ENCODE data around the gene RELN. TPM values are rescaled to one million over a fixed set of nuclear protein-coding genes. Genes with fewer than 3 reads are reported as not detected.
"Not testable (repeated sequence)": the region's sequence is repeated elsewhere in the genome, so short reads cannot be mapped to it uniquely, and the experiment has no call there.

RELN gene
- total RNA-seq, 4 donors from 2014 or later, result 2.5 to 10.1 (median 6.5) TPM

GRCh38 chr7:103784646-103785286, 204.7 kb downstream of the RELN start:
- intact Hi-C loops (cut with DNase I), result no loop called here
- no peaks in the 10 kb centered on the region for H3K27me3 ChIP-seq
- no peak overlapping the region for H3K27ac ChIP-seq (replicated peaks in 1 of 4)
- H3K36me3 ChIP-seq, result no peaks in the 10 kb centered on the region
- 63% methylated on average over 1 of the region's 1 CpG for WGBS
- H3K9me3 ChIP-seq, result no peaks in the 10 kb centered on the region
- no peak overlapping the region for H3K4me3 ChIP-seq
- no peaks in the 10 kb centered on the region for H3K4me1 ChIP-seq
- TF ChIP-seq POLR2AphosphoS5 (IDR thresholded peaks at IDR 0.05) (no peak), POLR2A (IDR thresholded peaks at IDR 0.05; ENCODE audit: low read depth) (no peak), EP300 (IDR thresholded peaks at IDR 0.05) (no peak), CTCF (IDR thresholded peaks at IDR 0.05) (no peak)
- no peak for DNase-seq (ENCODE audit: extremely low spot score)

DNA sequence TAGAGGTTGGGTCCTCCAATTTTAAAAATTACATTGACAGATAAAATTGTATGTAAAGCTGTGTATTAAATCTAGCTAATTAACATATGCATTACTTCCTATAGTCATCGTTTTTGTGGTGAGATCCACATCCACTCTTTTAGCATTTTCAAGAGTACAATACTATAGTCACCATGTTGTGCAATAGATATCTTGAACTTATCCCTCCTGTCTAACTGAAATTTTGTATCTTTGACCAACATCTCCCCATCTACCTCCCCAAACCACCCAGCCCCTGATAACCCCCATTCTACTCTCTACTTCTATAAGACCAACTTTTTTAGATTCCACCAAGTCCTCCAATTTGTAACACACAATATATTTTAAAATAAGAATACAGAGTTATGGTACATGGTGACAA, 208.0 kb downstream of the RELN start:
- 73% methylated on average over 1 of the region's 1 CpG for WGBS
- Histone ChIP-seq H3K36me3 (no peaks in the 10 kb centered on the region), H3K27me3 (no peaks in the 10 kb centered on the region), H3K4me3 (no peak overlapping the region), H3K4me1 (no peaks in the 10 kb centered on the region), H3K27ac (replicated peaks in 1 of 4) (no peak overlapping the region), H3K9me3 (no peaks in the 10 kb centered on the region)
- intact Hi-C loops (cut with DNase I), result no loop called here
- no peak for DNase-seq (ENCODE audit: extremely low spot score)
- TF ChIP-seq EP300 (IDR thresholded peaks at IDR 0.05) (no peak), POLR2AphosphoS5 (IDR thresholded peaks at IDR 0.05) (no peak), POLR2A (IDR thresholded peaks at IDR 0.05; ENCODE audit: low read depth) (no peak), CTCF (IDR thresholded peaks at IDR 0.05) (no peak)

DNA sequence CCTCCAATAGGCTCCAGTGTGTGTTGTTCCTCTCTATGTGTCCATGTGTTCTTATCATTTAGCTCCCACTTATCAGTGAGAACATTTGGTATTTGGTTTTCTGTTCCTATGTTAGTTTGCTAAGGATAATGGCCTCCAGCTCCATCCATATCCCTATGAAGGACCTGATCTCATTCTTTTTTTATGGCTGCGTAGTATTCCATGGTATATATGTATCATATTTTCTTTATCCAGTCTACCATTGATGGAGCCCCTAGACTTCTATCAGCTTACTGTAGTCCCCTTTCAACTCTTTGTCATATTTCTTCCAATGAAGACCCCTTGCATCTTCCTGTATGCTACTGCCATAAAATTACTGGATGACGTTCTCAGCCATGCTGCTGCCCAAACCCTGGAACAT, 208.9 kb downstream of the RELN start:
- H3K36me3 ChIP-seq; H3K27ac ChIP-seq (replicated peaks in 1 of 4); DNase-seq (ENCODE audit: extremely low spot score); H3K9me3 ChIP-seq; H3K4me3 ChIP-seq; H3K27me3 ChIP-seq; intact Hi-C loops (cut with DNase I); H3K4me1 ChIP-seq: not testable (repeated sequence)
- 90% methylated on average over 2 of the region's 2 CpGs for WGBS

GRCh38 chr7:103777440-103777839, 212.0 kb downstream of the RELN start:
- Histone ChIP-seq H3K4me3 (no peak overlapping the region), H3K27me3 (no peaks in the 10 kb centered on the region), H3K27ac (replicated peaks in 1 of 4) (no peak overlapping the region), H3K4me1 (no peaks in the 10 kb centered on the region), H3K36me3 (no peaks in the 10 kb centered on the region), H3K9me3 (no peaks in the 10 kb centered on the region)
- 77% methylated on average over 6 of the region's 6 CpGs for WGBS
- no peak for TF ChIP-seq POLR2A (IDR thresholded peaks at IDR 0.05; ENCODE audit: low read depth)
- DNase-seq (ENCODE audit: extremely low spot score), result no peak
- intact Hi-C loops (cut with DNase I), result no loop called here

- Histone ChIP-seq H3K9me3 (no peaks in the 10 kb centered on the region), H3K36me3 (no peaks in the 10 kb centered on the region), H3K4me3 (no peak overlapping the region), H3K4me1 (no peaks in the 10 kb centered on the region), H3K27me3 (no peaks in the 10 kb centered on the region), H3K27ac (replicated peaks in 1 of 4) (no peak overlapping the region)
- WGBS, result 93% methylated on average over 7 of the region's 7 CpGs
- DNase-seq (ENCODE audit: extremely low spot score), result no peak
- intact Hi-C loops (cut with DNase I), result no loop called here
- no peak for TF ChIP-seq POLR2A (IDR thresholded peaks at IDR 0.05; ENCODE audit: low read depth)
- TF ChIP-seq POLR2AphosphoS5 (IDR thresholded peaks at IDR 0.05), result no peak
- TF ChIP-seq EP300 (IDR thresholded peaks at IDR 0.05), result no peak
- no peak for TF ChIP-seq CTCF (IDR thresholded peaks at IDR 0.05)
Measured at GRCh38 chr7:103773726-103774125, 215.7 kb downstream of the RELN start.

DNA sequence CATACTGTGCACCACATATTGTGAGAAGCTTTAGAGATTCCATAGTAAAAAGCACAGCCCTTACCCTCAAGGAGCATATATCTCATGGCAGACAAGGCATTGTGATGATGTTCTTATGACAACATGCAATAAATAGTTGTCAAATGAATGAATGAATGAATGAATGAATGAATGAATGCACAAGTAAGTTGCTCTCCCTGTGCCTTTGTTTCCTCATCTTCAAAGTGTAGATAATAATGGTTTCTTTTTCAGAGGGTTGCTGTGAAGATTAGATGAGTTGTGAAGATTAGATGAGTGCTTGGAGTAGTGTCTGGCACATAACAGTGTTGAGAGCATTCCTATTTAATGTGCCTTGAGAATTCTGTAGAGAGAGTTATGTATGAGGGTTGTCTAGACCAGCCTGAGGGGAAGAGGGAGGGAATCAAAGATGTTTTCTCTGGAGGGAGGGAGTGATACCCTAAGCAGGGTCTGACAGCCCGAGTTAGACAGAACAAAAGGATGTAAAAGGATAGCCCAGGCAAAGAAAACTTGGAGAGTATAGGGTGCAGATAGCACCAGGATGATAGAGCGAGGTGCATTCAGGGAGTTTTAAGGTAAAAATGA, 217.2 kb downstream of the RELN start:
- TF ChIP-seq EP300 (IDR thresholded peaks at IDR 0.05) (no peak), POLR2AphosphoS5 (IDR thresholded peaks at IDR 0.05) (no peak), POLR2A (IDR thresholded peaks at IDR 0.05; ENCODE audit: low read depth) (no peak), CTCF (IDR thresholded peaks at IDR 0.05) (no peak)
- Histone ChIP-seq H3K36me3 (no peaks in the 10 kb centered on the region), H3K4me1 (no peaks in the 10 kb centered on the region), H3K27ac (replicated peaks in 1 of 4) (no peak overlapping the region), H3K27me3 (no peaks in the 10 kb centered on the region), H3K4me3 (no peak overlapping the region), H3K9me3 (no peaks in the 10 kb centered on the region)
- no peak for DNase-seq (ENCODE audit: extremely low spot score)
- 68% methylated on average over 2 of the region's 2 CpGs for WGBS
- intact Hi-C loops (cut with DNase I), result no loop called here
